K562 (cell line): ENCODE results near the gene LY6G6F. TPM values are rescaled to one million over a fixed set of nuclear protein-coding genes. Genes with fewer than 3 reads are reported as not detected.

ENCODE experiments used
- CAMTA2 ChIP-seq: fragments of 250-450 bp; sonication (Bioruptor Pico); conservative IDR thresholded peaks from 2 replicates; pipeline ENCODE4 v1.5.1; 2022
- CHCHD3 ChIP-seq: fragments of 250-450 bp; sonication (Bioruptor Pico); IDR thresholded peaks from 2 replicates; pipeline ENCODE4 v2.1.2; 2022; ENCODE audit warnings: mild to moderate bottlenecking
- ESRRB ChIP-seq: fragments of 250-450 bp; sonication (Bioruptor Pico); IDR thresholded peaks from 2 replicates; pipeline ENCODE4 v1.5.0; 2020; ENCODE audit warnings: mild to moderate bottlenecking, moderate library complexity, borderline replicate concordance
- GABPB1 ChIP-seq: sonication (generic); formaldehyde crosslinking; IDR thresholded peaks from 2 replicates; pipeline ENCODE4 v1.8.0; 2022; ENCODE audit warnings: mild to moderate bottlenecking, missing genetic modification reagents
- HIVEP1 ChIP-seq: fragments of 250-450 bp; sonication (Bioruptor Pico); IDR thresholded peaks from 2 replicates; pipeline ENCODE4 v1.4.0; 2020; ENCODE audit warnings: mild to moderate bottlenecking
- KLF10 ChIP-seq: fragments of 250-450 bp; sonication (Bioruptor Pico); IDR thresholded peaks from 2 replicates; pipeline ENCODE4 v1.6.1; 2021; ENCODE audit warnings: matching md5 sums
- MTA3 ChIP-seq: fragments of 450-650 bp; formaldehyde crosslinking; IDR thresholded peaks from 2 replicates; pipeline ENCODE4 v1.6.1; 2017; ENCODE audit warnings: mild to moderate bottlenecking, borderline replicate concordance
- RBFOX2 ChIP-seq: fragments of 200-400 bp; formaldehyde crosslinking; IDR thresholded peaks from 2 replicates; pipeline ENCODE4 v1.6.1; 2017; ENCODE audit warnings: low read depth, mild to moderate bottlenecking, low read length, moderate library complexity
- RHOXF2B ChIP-seq: fragments of 250-450 bp; sonication (Bioruptor Pico); conservative IDR thresholded peaks from 2 replicates; pipeline ENCODE4 v1.5.1; 2021
- RNF2 ChIP-seq: sonication (generic); IDR thresholded peaks from 2 replicates; pipeline ENCODE4 v1.6.1; 2016
- SMARCB1 ChIP-seq: IDR thresholded peaks from 2 replicates; pipeline ENCODE4 v1.6.1; 2011; ENCODE audit warnings: improper control_type of control experiment, low read depth; ENCODE audit not compliant: insufficient read length
- ZBTB7A ChIP-seq: IDR thresholded peaks from 2 replicates; pipeline ENCODE4 v1.6.1; 2011; ENCODE audit warnings: low read depth, mild to moderate bottlenecking, low read length, moderate library complexity, borderline replicate concordance; ENCODE audit not compliant: control insufficient read depth
- ZFPM2 ChIP-seq: fragments of 250-450 bp; sonication (Bioruptor Pico); IDR thresholded peaks from 2 replicates; pipeline ENCODE4 v1.5.1; 2022; ENCODE audit warnings: mild to moderate bottlenecking
- ZNF146 ChIP-seq: IDR thresholded peaks from one replicate; pipeline ENCODE4 v1.6.1; 2018; ENCODE audit warnings: missing compliant biosample characterization; ENCODE audit not compliant: unreplicated experiment
- ZNF766 ChIP-seq: fragments of 200-800 bp; sonication (Bioruptor generic); conservative IDR thresholded peaks from 2 replicates; pipeline ENCODE4 v1.6.1; 2016; ENCODE audit warnings: missing genetic modification characterization, missing compliant biosample characterization
- polyA plus RNA-seq, 8 experiments: library from polyadenylated mRNA; depleted of rRNA in 4 of 8; stranded (reverse) in 5 of 8; unstranded in 3 of 8; fragments of >200 nt; fragmentation: Nextera tagmentation in 2 of 8; fragmentation: Illumina TruSeq in 1 of 8; extraction: Ambion mirVana in 2 of 8; extraction: Trizol in 1 of 8; gene quantifications; 2 replicates each; pipeline versions ENCODE4 v1.2.1 to v1.2.3, GENCODE V29; 2011 to 2014; ENCODE audit warnings: inconsistent platforms in 1 of 8, missing spikeins in 1 of 8
- total RNA-seq, 7 experiments: library from RNA; depleted of rRNA in 6 of 7; stranded (reverse); fragments of >200 nt in 6 of 7; fragmentation: Illumina TruSeq in 2 of 7; extraction: Trizol in 2 of 7; gene quantifications; 2 replicates each; pipeline versions ENCODE4 v1.2.1 to v1.2.3, GENCODE V29; 2011 to 2021; ENCODE audit warnings: low replicate concordance in 1 of 7
- TF ChIP-seq, protein P1 (sequence below), 2 experiments: fragments of 200-800 bp in 1 of 2; sonication (Bioruptor generic) in 1 of 2; sonication (generic) in 1 of 2; formaldehyde crosslinking in 1 of 2; IDR thresholded peaks in 1 of 2; conservative IDR thresholded peaks in 1 of 2; 2 replicates each; pipeline versions ENCODE4 v1.5.0 to v1.6.1; 2016 to 2020; ENCODE audit warnings: missing compliant biosample characterization in 1 of 2, missing genetic modification characterization in 1 of 2, missing genetic modification reagents in 1 of 2
- TF ChIP-seq, protein P2 (sequence below), 2 experiments: fragments of 450-650 bp in 1 of 2; IDR thresholded peaks; 2 replicates each; pipeline ENCODE4 v1.6.1; 2011 to 2017; ENCODE audit warnings: low read depth in 2 of 2, antibody characterized with exemption in 1 of 2, borderline replicate concordance in 1 of 2, low read length in 1 of 2, mild to moderate bottlenecking in 1 of 2, mixed read lengths in 1 of 2; ENCODE audit not compliant: control insufficient read depth in 1 of 2
- TF ChIP-seq, protein P3 (sequence below): fragments of 250-450 bp; sonication (Bioruptor Pico); IDR thresholded peaks from 2 replicates; pipeline ENCODE4 v1.5.0; 2020; ENCODE audit warnings: mild to moderate bottlenecking, borderline replicate concordance

LY6G6F gene
- total and polyA plus RNA-seq, 9 of the 15 experiments (the other 6 are each of a cell fraction or from before 2014, with no cell fraction given), result 0.14 to 0.50 (median 0.28) TPM; not detected in 2

DNA sequence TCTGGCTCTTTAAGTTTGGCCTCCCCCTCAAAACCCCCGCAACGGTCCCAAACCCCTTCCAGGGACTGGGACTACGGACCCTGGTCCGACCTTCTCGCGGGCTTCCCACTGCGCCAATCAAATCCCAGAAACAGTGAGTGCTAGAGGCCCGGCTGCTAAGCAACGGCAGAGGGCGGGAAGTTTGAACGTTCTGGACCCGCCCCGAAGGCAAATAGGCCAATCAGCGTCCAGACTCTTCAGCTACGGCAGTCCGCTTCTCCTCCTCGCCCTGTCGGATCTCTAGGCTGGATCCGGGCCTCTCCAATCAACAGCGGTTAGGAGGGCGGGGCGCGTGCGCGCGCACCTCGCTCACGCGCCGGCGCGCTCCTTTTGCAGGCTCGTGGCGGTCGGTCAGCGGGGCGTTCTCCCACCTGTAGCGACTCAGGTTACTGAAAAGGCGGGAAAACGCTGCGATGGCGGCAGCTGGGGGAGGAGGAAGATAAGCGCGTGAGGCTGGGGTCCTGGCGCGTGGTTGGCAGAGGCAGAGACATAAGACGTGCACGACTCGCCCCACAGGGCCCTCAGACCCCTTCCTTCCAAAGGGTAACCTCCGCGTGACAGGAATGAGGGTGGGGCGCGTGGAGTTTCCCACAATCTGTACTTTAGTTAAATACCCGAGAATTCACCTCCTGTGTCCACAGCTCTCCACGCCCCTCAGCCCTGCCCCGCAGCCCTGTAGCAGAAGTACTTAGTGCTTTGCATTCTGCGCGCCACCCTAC lies 33.2 kb downstream of the LY6G6F start, which contains the start of gene MSH5 (continued):
- TF ChIP-seq, protein P1, sequence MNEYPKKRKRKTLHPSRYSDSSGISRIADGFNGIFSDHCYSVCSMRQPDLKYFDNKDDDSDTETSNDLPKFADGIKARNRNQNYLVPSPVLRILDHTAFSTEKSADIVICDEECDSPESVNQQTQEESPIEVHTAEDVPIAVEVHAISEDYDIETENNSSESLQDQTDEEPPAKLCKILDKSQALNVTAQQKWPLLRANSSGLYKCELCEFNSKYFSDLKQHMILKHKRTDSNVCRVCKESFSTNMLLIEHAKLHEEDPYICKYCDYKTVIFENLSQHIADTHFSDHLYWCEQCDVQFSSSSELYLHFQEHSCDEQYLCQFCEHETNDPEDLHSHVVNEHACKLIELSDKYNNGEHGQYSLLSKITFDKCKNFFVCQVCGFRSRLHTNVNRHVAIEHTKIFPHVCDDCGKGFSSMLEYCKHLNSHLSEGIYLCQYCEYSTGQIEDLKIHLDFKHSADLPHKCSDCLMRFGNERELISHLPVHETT (CRISPR knock-in tag; conservative IDR thresholded peaks at IDR 0.05 in 1 of 2, IDR thresholded peaks at IDR 0.05 in 1 of 2), result no peak
- no peak for TF ChIP-seq ESRRB (CRISPR knock-in tag)
- TF ChIP-seq HIVEP1 (CRISPR knock-in tag), result no peak; the same call in 1 of the 2 replicates
- TF ChIP-seq RBFOX2, result peak; percentile 98
- TF ChIP-seq KLF10 (CRISPR knock-in tag), result no peak
- TF ChIP-seq SMARCB1, result no peak
- TF ChIP-seq GABPB1 (CRISPR knock-in tag), result no peak
- TF ChIP-seq RNF2, result no peak
- no peak for TF ChIP-seq CAMTA2 (CRISPR knock-in tag)
- TF ChIP-seq, protein P2, sequence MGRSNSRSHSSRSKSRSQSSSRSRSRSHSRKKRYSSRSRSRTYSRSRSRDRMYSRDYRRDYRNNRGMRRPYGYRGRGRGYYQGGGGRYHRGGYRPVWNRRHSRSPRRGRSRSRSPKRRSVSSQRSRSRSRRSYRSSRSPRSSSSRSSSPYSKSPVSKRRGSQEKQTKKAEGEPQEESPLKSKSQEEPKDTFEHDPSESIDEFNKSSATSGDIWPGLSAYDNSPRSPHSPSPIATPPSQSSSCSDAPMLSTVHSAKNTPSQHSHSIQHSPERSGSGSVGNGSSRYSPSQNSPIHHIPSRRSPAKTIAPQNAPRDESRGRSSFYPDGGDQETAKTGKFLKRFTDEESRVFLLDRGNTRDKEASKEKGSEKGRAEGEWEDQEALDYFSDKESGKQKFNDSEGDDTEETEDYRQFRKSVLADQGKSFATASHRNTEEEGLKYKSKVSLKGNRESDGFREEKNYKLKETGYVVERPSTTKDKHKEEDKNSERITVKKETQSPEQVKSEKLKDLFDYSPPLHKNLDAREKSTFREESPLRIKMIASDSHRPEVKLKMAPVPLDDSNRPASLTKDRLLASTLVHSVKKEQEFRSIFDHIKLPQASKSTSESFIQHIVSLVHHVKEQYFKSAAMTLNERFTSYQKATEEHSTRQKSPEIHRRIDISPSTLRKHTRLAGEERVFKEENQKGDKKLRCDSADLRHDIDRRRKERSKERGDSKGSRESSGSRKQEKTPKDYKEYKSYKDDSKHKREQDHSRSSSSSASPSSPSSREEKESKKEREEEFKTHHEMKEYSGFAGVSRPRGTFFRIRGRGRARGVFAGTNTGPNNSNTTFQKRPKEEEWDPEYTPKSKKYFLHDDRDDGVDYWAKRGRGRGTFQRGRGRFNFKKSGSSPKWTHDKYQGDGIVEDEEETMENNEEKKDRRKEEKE (IDR thresholded peaks at IDR 0.05; ENCODE audit: borderline replicate concordance in 1 of 2, control insufficient read depth in 1 of 2, low read depth in 2 of 2, low read length in 1 of 2), result no peak
- peak; percentile 91 for TF ChIP-seq ZFPM2 (CRISPR knock-in tag)
- TF ChIP-seq ZBTB7A, result no peak
- TF ChIP-seq ZNF146 (CRISPR knock-in tag), result no peak
- no peak for TF ChIP-seq MTA3
- TF ChIP-seq, protein P3, sequence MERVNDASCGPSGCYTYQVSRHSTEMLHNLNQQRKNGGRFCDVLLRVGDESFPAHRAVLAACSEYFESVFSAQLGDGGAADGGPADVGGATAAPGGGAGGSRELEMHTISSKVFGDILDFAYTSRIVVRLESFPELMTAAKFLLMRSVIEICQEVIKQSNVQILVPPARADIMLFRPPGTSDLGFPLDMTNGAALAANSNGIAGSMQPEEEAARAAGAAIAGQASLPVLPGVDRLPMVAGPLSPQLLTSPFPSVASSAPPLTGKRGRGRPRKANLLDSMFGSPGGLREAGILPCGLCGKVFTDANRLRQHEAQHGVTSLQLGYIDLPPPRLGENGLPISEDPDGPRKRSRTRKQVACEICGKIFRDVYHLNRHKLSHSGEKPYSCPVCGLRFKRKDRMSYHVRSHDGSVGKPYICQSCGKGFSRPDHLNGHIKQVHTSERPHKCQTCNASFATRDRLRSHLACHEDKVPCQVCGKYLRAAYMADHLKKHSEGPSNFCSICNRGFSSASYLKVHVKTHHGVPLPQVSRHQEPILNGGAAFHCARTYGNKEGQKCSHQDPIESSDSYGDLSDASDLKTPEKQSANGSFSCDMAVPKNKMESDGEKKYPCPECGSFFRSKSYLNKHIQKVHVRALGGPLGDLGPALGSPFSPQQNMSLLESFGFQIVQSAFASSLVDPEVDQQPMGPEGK (CRISPR knock-in tag), result no peak
- TF ChIP-seq CHCHD3, result peak; percentile 22; the same call in 1 of the 2 replicates
- TF ChIP-seq RHOXF2B (CRISPR knock-in tag), result peak; percentile 65; the same call in 1 of the 2 replicates
- TF ChIP-seq ZNF766 (CRISPR knock-in tag), result no peak
